ENCODE results near the gene PCDHB11.

- TF ChIP-seq CTCF (IDR thresholded peaks at IDR 0.05), result no peak
- TF ChIP-seq EZH2 (IDR thresholded peaks at IDR 0.05; ENCODE audit: borderline replicate concordance, insufficient read depth, low read depth, low read length, poor library complexity, severe bottlenecking), result no peak
Measured at GRCh38 chr5:141234109-141234667, 34.8 kb downstream of the PCDHB11 start.

Measured in B cell (primary cell).